GM21717 (cell line): ENCODE measurements around the gene ZFP90.

ENCODE experiments used
- ATAC-seq: cut with Tn5 transposase; IDR thresholded peaks from one replicate; pipeline ENCODE4 v1.9.1; 2021; ENCODE audit warnings: mild to moderate bottlenecking, moderate library complexity; ENCODE audit not compliant: unreplicated experiment

The ZFP90 gene

GRCh38 chr16:68577352-68577853, 38.3 kb downstream of the ZFP90 start:
- no peak for ATAC-seq

- ATAC-seq: no peak
Observed at GRCh38 chr16:68590201-68590994, 51.3 kb downstream of the ZFP90 start.

GRCh38 chr16:68592466-68593337, 53.6 kb downstream of the ZFP90 start:
- ATAC-seq: no peak

DNA sequence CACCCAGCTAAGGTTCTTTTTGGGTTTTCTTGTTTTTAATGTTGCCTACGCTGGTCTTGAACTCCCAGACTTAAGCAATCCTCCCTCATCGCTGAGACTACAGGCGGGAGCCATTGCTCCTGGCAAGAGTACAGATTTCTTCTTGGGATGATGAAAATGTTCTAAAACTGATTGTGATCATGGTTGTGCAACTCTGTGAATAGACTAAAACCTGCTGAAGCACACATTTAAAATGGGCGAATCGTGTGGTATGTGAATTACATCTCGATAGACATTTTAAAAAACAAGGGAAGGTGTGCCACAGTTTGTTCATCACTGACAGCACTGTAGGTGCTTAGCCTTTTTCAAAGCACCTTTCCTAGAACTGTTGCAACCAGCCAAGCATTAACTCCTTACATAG, 57.2 kb downstream of the ZFP90 start:
- no peak for ATAC-seq

DNA sequence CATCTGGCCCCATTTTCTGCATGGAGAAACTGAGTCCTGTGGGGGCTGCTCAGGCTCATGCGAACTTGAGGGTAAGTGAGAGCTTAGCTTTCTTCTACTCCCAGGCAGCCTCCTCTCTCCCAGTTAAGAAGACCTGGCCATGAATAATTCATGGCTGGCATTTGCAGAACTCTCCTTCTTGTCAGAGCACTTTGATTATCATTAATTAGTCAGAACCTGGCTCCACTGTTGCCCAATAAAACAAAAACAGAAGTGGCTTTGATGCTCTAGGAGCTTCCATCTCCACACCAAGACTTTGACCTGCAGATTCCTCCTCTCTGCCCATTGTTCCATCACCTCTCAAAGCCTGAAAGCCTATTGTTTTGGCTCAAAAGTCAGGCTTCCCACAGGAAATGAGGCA, 60.5 kb downstream of the ZFP90 start:
- ATAC-seq: no peak

- ATAC-seq: no peak
Observed at GRCh38 chr16:68605746-68606145, 66.7 kb downstream of the ZFP90 start.

- ATAC-seq: no peak
Observed at GRCh38 chr16:68607443-68607842, 68.4 kb downstream of the ZFP90 start.

- ATAC-seq: no peak
Observed at GRCh38 chr16:68608330-68608729, 69.2 kb downstream of the ZFP90 start.

DNA sequence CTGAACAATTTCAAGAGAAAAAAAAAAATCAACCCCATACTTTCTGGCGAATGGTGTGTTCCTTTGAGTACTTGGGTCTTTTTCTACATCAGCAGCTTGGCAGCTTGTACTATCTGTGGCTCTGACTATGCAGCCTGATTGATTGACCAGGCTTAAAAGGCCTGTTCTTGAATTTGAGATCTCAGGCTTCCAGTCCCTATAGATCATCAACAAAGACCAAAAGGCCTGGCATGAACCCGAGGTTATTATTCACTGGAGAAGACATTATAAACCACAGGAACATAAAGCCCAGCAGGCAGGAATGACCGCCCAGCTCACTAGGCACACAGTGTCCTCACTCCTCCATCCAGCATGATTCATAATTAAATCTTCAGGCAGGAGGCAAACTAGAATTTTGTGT, 73.9 kb downstream of the ZFP90 start:
- ATAC-seq: no peak

DNA sequence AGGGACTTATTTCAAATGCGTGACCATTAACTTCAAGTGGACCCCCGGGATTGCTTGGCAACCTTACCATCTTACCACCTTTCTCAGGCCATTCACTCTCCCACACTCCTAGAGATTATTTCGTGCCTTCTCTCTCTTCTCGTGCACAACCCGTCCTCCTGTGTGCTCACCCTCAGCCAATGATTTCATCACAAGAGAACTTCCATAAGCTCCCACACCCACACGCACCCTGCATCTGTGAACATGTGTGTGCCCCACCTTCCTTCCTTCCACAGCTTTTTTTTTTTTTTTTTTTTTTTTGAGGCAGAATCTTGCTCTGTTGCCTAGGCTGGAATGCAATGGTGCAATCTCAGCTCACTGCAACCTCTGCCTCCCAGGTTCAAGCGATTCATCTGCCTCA, 78.6 kb downstream of the ZFP90 start:
- no peak for ATAC-seq
